Fibroblast of lung (primary cell): ENCODE measurements around the gene TRANK1.

Source experiments
- CTCF ChIP-seq, 2 donors: IDR thresholded peaks in 1 of 2; conservative IDR thresholded peaks in 1 of 2; 1 replicate in 1 of 2; 2 replicates in 1 of 2; pipeline ENCODE4 v1.5.1; 2011 to 2012; ENCODE audit warnings: low read length in 2 of 2, control low read depth in 1 of 2, inconsistent platforms in 1 of 2, low read depth in 1 of 2, mild to moderate bottlenecking in 1 of 2
- EZH2 ChIP-seq: IDR thresholded peaks from 2 replicates; pipeline ENCODE4 v1.5.1; 2012; ENCODE audit warnings: low read length, control low read depth, mild to moderate bottlenecking; ENCODE audit errors: missing control alignments

GRCh38 chr3:36941162-36941561 is 3.7 kb downstream of the TRANK1 start:
- TF ChIP-seq EZH2 (no peak), CTCF (conservative IDR thresholded peaks at IDR 0.05 in 1 of 2, IDR thresholded peaks at IDR 0.05 in 1 of 2; ENCODE audit: low read depth in 1 of 2, low read length in 2 of 2) (no peak)
